ENCODE measurements around the gene CALHM1.

CALHM1 gene

DNA sequence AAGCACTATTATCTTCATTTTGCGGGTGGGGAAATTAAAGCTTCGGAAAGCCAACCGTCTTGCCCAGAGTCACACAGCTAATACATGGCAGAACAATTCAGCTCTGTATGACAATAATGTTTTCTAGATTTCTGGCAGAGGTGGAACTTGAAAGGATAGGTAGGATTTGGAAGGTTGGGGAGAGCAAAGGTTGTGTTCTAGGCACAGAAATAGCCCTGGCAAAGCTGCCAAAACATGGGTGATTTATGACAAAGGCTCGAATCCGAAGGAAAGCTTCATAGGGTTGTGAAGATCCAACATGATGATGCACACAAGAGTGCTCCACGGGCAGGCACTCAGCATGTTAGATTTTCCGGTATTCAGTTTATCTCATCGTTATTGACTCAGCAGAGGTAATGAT, 43.1 kb downstream of the CALHM1 start:
- TF ChIP-seq, protein P1, sequence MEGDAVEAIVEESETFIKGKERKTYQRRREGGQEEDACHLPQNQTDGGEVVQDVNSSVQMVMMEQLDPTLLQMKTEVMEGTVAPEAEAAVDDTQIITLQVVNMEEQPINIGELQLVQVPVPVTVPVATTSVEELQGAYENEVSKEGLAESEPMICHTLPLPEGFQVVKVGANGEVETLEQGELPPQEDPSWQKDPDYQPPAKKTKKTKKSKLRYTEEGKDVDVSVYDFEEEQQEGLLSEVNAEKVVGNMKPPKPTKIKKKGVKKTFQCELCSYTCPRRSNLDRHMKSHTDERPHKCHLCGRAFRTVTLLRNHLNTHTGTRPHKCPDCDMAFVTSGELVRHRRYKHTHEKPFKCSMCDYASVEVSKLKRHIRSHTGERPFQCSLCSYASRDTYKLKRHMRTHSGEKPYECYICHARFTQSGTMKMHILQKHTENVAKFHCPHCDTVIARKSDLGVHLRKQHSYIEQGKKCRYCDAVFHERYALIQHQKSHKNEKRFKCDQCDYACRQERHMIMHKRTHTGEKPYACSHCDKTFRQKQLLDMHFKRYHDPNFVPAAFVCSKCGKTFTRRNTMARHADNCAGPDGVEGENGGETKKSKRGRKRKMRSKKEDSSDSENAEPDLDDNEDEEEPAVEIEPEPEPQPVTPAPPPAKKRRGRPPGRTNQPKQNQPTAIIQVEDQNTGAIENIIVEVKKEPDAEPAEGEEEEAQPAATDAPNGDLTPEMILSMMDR (conservative IDR thresholded peaks at IDR 0.05; ENCODE audit: low read depth, low read length): no peak
- no peak for DNase-seq (ENCODE audit: low read depth)
- H3K4me3 ChIP-seq (ENCODE audit: low read depth, low read length): no peak overlapping the region

- TF ChIP-seq, protein P1 (conservative IDR thresholded peaks at IDR 0.05; ENCODE audit: low read depth, low read length): no peak
- DNase-seq (ENCODE audit: low read depth): no peak
- no peak overlapping the region for H3K4me3 ChIP-seq (ENCODE audit: low read depth, low read length)
Observed at GRCh38 chr10:103413564-103413963, 45.1 kb downstream of the CALHM1 start.

All from choroid plexus epithelial cell (primary cell).